Measurements from ENCODE around the gene CIZ1.

The CIZ1 gene

GRCh38 chr9:128208946-128209669 lies 17.7 kb upstream of the CIZ1 start:
- no peak overlapping the region for H3K27ac ChIP-seq (ENCODE audit: low read length)
- peaks cover 11% of the 10 kb centered on the region for H3K27me3 ChIP-seq (ENCODE audit: low read depth, low read length)
- H3K9me3 ChIP-seq (ENCODE audit: control insufficient read depth in 1 of 2, low read length in 2 of 2) = no peaks in the 10 kb centered on the region
- no peak overlapping the region for H3K4me3 ChIP-seq (ENCODE audit: low read depth in 1 of 2, low read length in 2 of 2)
- H3K36me3 ChIP-seq (ENCODE audit: control insufficient read depth in 1 of 2, insufficient read depth in 2 of 2, low read length in 2 of 2) = no peaks in the 10 kb centered on the region
- H3K4me1 ChIP-seq (ENCODE audit: control insufficient read depth in 1 of 2, insufficient read depth in 2 of 2, low read length in 2 of 2) = peaks cover 0 to 5% of the 10 kb centered on the region in 2 donors

- Histone ChIP-seq H3K36me3 (ENCODE audit: control insufficient read depth in 1 of 2, insufficient read depth in 2 of 2, low read length in 2 of 2) (no peaks in the 10 kb centered on the region), H3K9me3 (ENCODE audit: control insufficient read depth in 1 of 2, low read length in 2 of 2) (no peaks in the 10 kb centered on the region), H3K4me3 (ENCODE audit: low read depth in 1 of 2, low read length in 2 of 2) (no peak overlapping the region), H3K27ac (ENCODE audit: low read length) (no peak overlapping the region), H3K27me3 (ENCODE audit: low read depth, low read length) (peaks cover 14% of the 10 kb centered on the region), H3K4me1 (ENCODE audit: control insufficient read depth in 1 of 2, insufficient read depth in 2 of 2, low read length in 2 of 2) (peaks cover 0 to 12% of the 10 kb centered on the region in 2 donors)
Observed at GRCh38 chr9:128208386-128208785, 17.0 kb upstream of the CIZ1 start.

GRCh38 chr9:128206916-128207910 lies 15.8 kb upstream of the CIZ1 start:
- Histone ChIP-seq H3K4me3 (ENCODE audit: low read depth in 1 of 2, low read length in 2 of 2) (no peak overlapping the region), H3K36me3 (ENCODE audit: control insufficient read depth in 1 of 2, insufficient read depth in 2 of 2, low read length in 2 of 2) (no peaks in the 10 kb centered on the region), H3K27me3 (ENCODE audit: low read depth, low read length) (peaks cover 14% of the 10 kb centered on the region), H3K9me3 (ENCODE audit: control insufficient read depth in 1 of 2, low read length in 2 of 2) (no peaks in the 10 kb centered on the region), H3K4me1 (ENCODE audit: control insufficient read depth in 1 of 2, insufficient read depth in 2 of 2, low read length in 2 of 2) (peaks cover 0 to 12% of the 10 kb centered on the region in 2 donors), H3K27ac (ENCODE audit: low read length) (no peak overlapping the region)

GRCh38 chr9:128206484-128206883 lies 15.1 kb upstream of the CIZ1 start:
- peaks cover 14% of the 10 kb centered on the region for H3K27me3 ChIP-seq (ENCODE audit: low read depth, low read length)
- no peak overlapping the region for H3K4me3 ChIP-seq (ENCODE audit: low read depth in 1 of 2, low read length in 2 of 2)
- H3K4me1 ChIP-seq (ENCODE audit: control insufficient read depth in 1 of 2, insufficient read depth in 2 of 2, low read length in 2 of 2) = peaks cover 0 to 12% of the 10 kb centered on the region in 2 donors

GRCh38 chr9:128205296-128205944 lies 14.0 kb upstream of the CIZ1 start:
- peaks cover 0 to 12% of the 10 kb centered on the region in 2 donors for H3K4me1 ChIP-seq (ENCODE audit: control insufficient read depth in 1 of 2, insufficient read depth in 2 of 2, low read length in 2 of 2)
- no peak overlapping the region for H3K27ac ChIP-seq (ENCODE audit: low read length)
- H3K4me3 ChIP-seq (ENCODE audit: low read depth in 1 of 2, low read length in 2 of 2) = no peak overlapping the region
- peaks cover 14% of the 10 kb centered on the region for H3K27me3 ChIP-seq (ENCODE audit: low read depth, low read length)
- H3K36me3 ChIP-seq (ENCODE audit: control insufficient read depth in 1 of 2, insufficient read depth in 2 of 2, low read length in 2 of 2) = no peaks in the 10 kb centered on the region
- no peaks in the 10 kb centered on the region for H3K9me3 ChIP-seq (ENCODE audit: control insufficient read depth in 1 of 2, low read length in 2 of 2)

More at GRCh38 chr9:128206484-128206883, 15.1 kb upstream of the CIZ1 start:
- H3K36me3 ChIP-seq (ENCODE audit: control insufficient read depth in 1 of 2, insufficient read depth in 2 of 2, low read length in 2 of 2) = no peaks in the 10 kb centered on the region
- no peaks in the 10 kb centered on the region for H3K9me3 ChIP-seq (ENCODE audit: control insufficient read depth in 1 of 2, low read length in 2 of 2)
- no peak overlapping the region for H3K27ac ChIP-seq (ENCODE audit: low read length)

GRCh38 chr9:128204858-128205257 lies 13.5 kb upstream of the CIZ1 start:
- Histone ChIP-seq H3K4me3 (ENCODE audit: low read depth in 1 of 2, low read length in 2 of 2) (peak overlapping the region; percentile 55 to 73), H3K9me3 (ENCODE audit: control insufficient read depth in 1 of 2, low read length in 2 of 2) (no peaks in the 10 kb centered on the region), H3K4me1 (ENCODE audit: control insufficient read depth in 1 of 2, insufficient read depth in 2 of 2, low read length in 2 of 2) (peaks cover 0 to 12% of the 10 kb centered on the region in 2 donors), H3K36me3 (ENCODE audit: control insufficient read depth in 1 of 2, insufficient read depth in 2 of 2, low read length in 2 of 2) (no peaks in the 10 kb centered on the region), H3K27ac (ENCODE audit: low read length) (no peak overlapping the region), H3K27me3 (ENCODE audit: low read depth, low read length) (peaks cover 14% of the 10 kb centered on the region)

- Histone ChIP-seq H3K4me3 (ENCODE audit: low read depth in 1 of 2, low read length in 2 of 2) (peak overlapping the region; percentile 55 to 73), H3K4me1 (ENCODE audit: control insufficient read depth in 1 of 2, insufficient read depth in 2 of 2, low read length in 2 of 2) (peaks cover 0 to 12% of the 10 kb centered on the region in 2 donors), H3K36me3 (ENCODE audit: control insufficient read depth in 1 of 2, insufficient read depth in 2 of 2, low read length in 2 of 2) (no peaks in the 10 kb centered on the region), H3K27ac (ENCODE audit: low read length) (no peak overlapping the region), H3K9me3 (ENCODE audit: control insufficient read depth in 1 of 2, low read length in 2 of 2) (no peaks in the 10 kb centered on the region), H3K27me3 (ENCODE audit: low read depth, low read length) (peaks cover 14% of the 10 kb centered on the region)
Observed at GRCh38 chr9:128203707-128204551, 12.6 kb upstream of the CIZ1 start.

- Histone ChIP-seq H3K4me1 (ENCODE audit: control insufficient read depth in 1 of 2, insufficient read depth in 2 of 2, low read length in 2 of 2) (peaks cover 0 to 12% of the 10 kb centered on the region in 2 donors), H3K36me3 (ENCODE audit: control insufficient read depth in 1 of 2, insufficient read depth in 2 of 2, low read length in 2 of 2) (no peaks in the 10 kb centered on the region), H3K27ac (ENCODE audit: low read length) (no peak within 1 kb of the TSS), H3K27me3 (ENCODE audit: low read depth, low read length) (peaks cover 14% of the 10 kb centered on the region), H3K4me3 (ENCODE audit: low read depth in 1 of 2, low read length in 2 of 2) (peak within 1 kb of the TSS; percentile 55 to 73), H3K9me3 (ENCODE audit: control insufficient read depth in 1 of 2, low read length in 2 of 2) (no peaks in the 10 kb centered on the region)
Observed at GRCh38 chr9:128203024-128203706, 11.8 kb upstream of the CIZ1 start, which contains the start of gene DNM1. TSS of gene DNM1 (plus strand) at chr9:128203379. CDS start at chr9:128203471, 92 bp downstream.

GRCh38 chr9:128202648-128203023 lies 11.3 kb upstream of the CIZ1 start:
- H3K4me1 ChIP-seq (ENCODE audit: control insufficient read depth in 1 of 2, insufficient read depth in 2 of 2, low read length in 2 of 2) = peaks cover 0 to 12% of the 10 kb centered on the region in 2 donors
- peaks cover 14% of the 10 kb centered on the region for H3K27me3 ChIP-seq (ENCODE audit: low read depth, low read length)
- H3K4me3 ChIP-seq (ENCODE audit: low read depth in 1 of 2, low read length in 2 of 2) = peak overlapping the region; percentile 39 to 73
- no peaks in the 10 kb centered on the region for H3K36me3 ChIP-seq (ENCODE audit: control insufficient read depth in 1 of 2, insufficient read depth in 2 of 2, low read length in 2 of 2)
- no peak overlapping the region for H3K27ac ChIP-seq (ENCODE audit: low read length)
- H3K9me3 ChIP-seq (ENCODE audit: control insufficient read depth in 1 of 2, low read length in 2 of 2) = no peaks in the 10 kb centered on the region
